HT1080 (cell line): ENCODE measurements around the gene GARIN1A. TPM values are rescaled to one million over a fixed set of nuclear protein-coding genes. Genes with fewer than 3 reads are reported as not detected.
A peak's percentile ranks its signal among the peaks of the same experiment; 100 is the strongest.

Source experiments
- DNase-seq: peaks from one replicate; pipeline ENCODE4 v3.0.0-alpha.2; 2015; ENCODE audit warnings: low read depth
- small RNA-seq: library from RNA; depleted of rRNA; stranded (forward); fragments of <200 nt; gene quantifications from one replicate; pipeline ENCODE3, GENCODE V24; 2014
- total RNA-seq: library from RNA; depleted of rRNA; stranded (reverse); fragments of >200 nt; shearing (Covaris generic); gene quantifications from 2 replicates; pipeline ENCODE4 v1.2.3, GENCODE V29; 2014; rRNA removed

Gene GARIN1A
- total RNA-seq, 1 experiment from 2014 or later: 0.05 TPM

DNA sequence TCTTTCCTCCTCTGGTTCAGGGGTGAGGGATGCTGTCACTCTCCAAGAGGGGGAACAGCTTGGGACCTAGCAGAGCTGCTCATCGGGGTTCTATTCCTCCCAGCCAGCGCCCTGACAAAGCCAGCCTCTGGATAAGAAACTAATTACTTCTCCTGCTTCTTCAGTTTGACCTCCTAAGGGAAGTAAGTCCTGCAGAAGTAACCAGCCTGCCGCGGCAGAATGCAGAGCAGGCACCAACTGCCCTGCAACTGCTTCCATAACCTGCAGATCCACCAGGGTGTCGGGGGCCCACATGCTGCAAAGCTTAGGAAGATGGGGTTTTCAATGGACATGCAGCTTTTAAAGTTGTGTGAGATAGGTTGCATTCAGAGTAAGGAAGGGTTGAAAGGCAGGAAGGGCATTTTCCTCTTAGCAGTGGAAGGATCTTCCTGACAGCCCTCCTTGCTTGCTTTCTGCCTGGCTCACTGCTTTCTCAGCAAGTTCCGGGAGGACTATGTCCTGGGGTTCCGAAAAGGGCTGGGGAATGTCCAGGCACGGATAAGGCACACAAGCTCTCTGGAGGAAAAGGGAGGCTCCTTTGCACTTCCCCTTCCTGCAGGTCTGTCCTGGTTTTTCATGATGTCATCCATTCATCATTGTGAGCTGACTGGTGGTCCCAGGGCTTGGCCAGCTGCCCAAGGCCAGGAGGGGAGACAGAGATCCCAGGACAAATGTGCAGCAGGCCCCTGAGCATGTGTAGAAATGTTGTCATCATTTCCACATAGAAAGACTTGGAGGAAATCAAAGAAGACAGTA, 42.8 kb downstream of the GARIN1A start:
- DNase-seq: no peak

DNA sequence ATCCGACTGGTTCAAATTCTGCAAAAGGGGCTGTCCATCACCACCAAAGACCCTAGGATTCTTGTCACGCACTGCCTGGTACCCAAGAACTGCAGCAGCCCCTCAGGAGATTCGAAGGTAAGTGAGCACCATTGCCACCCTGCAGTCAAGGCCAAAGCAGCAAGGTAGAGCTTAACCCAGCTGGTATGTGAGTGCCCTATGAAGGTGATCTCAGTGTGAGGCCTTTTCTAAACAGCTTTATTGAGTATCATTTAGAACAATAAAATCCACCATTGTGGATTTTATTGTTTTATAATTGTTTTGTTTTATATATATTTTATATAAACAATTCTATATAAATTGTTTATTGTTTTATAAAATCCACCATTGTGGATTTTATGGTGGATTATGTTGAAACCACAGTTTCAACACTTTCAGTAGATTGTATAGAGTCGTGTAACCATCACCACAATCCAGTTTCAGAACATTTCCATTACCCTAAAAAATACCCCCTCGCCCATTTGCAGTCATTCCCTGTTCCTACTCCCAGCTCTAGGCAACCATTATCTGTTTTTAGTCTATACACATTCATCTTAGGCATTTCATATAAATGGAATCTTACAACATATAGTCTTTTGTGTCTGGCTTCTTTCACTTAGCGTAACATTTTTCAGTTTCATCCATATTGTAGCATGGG, 47.0 kb downstream of the GARIN1A start:
- DNase-seq: no peak

DNA sequence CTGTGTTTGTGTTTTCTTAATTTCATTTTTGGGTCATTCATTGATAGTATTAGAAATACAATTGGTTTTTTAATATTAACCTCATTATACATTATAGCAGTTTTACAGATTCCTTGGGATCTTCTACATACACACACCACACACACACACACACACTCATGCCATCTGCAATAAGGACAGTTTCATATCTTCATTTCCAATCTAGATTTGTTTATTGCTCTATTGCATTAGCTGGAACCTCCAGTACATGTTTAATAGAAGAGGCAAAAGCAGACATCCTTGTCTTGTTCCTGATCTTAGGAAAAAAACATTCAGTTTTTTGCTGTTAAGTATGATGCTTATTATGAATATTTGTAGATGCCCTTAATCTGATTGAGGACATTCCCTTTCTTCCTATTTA, 49.3 kb downstream of the GARIN1A start:
- DNase-seq: no peak

Small RNA genes lying within 50 kb of the gene (small RNA-seq; reads per million reads assigned to genes)
- gene RNA5SP242: 14.4 reads per million, percentile 92 among the genes with 10 or more reads in this experiment
- 0.09 reads per million for gene RNA5SP243
- not detected for gene RNU6-177P

Other genes starting within 250 kb of the GARIN1A start
- gene HILPDA, start 216.4 kb upstream of the GARIN1A start, total RNA-seq: 12.2 and 14.0 TPM in 2 replicates
- gene METTL2B, start 195.5 kb upstream of the GARIN1A start, total RNA-seq: 49.4 and 62.9 TPM in 2 replicates
- 218 and 245 TPM in 2 replicates for gene CALU, start 67.1 kb downstream of the GARIN1A start, total RNA-seq
- not detected in 2 replicates for gene OPN1SW, start 103.5 kb downstream of the GARIN1A start, total RNA-seq
- gene CCDC136, start 119.7 kb downstream of the GARIN1A start, total RNA-seq: 5.7 and 7.6 TPM in 2 replicates
- 38.2 and 38.6 TPM in 2 replicates for gene FLNC, start 158.1 kb downstream of the GARIN1A start, total RNA-seq
- 114 and 126 TPM in 2 replicates for gene ATP6V1F, start 190.6 kb downstream of the GARIN1A start, total RNA-seq
- gene KCP, start 238.4 kb downstream of the GARIN1A start, total RNA-seq: 0.35 and 1.4 TPM in 2 replicates